Stimulated activated CD8-positive, alpha-beta memory T cell treated with anti-CD3 and anti-CD28 coated beads, Interleukin-15, amount 100 ng/mL, for 1 hour (primary cell): ENCODE data around the gene MICALL2.
"Not testable (repeated sequence)": the region's sequence is repeated elsewhere in the genome, so short reads cannot be mapped to it uniquely, and the experiment has no call there.

ENCODE experiments used
- DNase-seq: peaks from one replicate; pipeline ENCODE4 v3.0.0-alpha.2; 2020; ENCODE audit warnings: low read depth

MICALL2 gene

DNA sequence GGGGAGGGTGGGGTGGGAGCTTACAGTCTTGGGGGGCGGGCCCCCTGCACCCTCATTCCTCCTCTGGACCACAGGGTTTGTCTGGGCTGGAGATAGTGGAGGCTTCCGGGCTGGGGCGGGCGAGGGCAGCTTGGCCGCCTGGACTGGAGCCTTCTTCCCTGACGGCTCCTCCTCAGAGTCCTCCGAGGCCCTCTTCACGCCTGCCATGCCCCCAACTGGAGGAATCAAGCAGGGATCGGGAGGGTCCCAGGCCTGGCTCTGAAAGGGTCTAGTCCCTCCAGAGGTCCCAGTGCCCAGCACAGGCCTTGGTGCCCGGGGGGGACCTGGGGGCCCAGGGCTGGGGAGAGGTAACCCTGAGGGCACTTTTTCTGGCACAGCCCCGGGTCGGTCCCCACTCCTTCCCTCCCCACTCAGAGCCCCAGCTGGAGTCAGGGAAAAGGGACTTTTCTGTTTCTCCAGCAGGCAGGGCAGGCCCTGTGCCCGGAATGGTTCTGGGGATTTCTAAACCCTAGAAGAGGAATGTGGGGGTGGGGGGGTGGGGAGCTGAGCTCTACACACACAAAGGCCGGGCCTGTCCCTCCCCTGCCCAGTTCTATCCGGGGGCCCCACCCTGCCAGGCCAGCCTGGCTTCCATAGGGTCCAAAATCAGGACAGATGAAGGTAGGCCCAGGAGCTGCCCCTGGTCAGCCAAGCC is 11.6 kb downstream of the MICALL2 start:
- no peak for DNase-seq

DNA sequence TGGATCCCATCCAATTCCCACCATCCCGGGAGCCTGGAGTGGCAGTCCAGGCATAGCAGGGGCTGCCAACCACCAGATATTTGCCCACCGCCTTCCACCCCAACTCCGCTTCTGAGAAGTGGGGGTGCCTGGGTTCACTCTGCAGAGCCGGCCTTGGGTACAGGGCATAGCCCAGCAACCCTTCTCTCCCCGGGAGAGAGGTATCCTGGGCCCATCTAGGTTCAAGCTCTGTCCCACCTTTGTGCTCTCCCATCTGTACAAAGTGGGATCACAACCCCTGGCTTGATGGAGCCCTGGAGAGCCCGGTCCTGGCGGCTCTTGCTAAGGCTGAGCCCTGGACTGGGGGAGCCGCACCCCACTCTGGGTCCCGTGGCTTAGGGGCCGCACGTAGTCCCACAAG is 12.2 kb downstream of the MICALL2 start:
- no peak for DNase-seq

DNA sequence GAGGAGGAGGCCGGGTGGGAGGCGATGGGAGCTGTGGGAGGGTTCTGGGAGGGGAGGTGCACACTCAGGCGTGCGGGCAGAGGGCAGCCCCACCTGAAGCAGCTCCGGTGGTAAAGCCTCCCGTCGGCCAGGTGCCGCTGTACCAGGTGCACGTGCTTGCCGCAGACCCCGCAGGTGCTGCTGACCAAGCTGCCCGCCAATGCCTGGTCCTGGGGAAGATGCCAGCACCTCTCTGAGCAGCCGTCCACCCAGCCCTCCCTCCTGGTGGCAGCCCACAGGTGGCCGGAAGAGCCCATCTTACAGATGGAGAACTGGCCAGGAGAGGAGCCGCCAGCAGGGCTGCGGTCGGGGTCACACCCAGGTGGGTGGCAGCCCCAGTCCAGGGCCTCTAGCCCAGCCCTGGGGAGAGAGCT is 12.6 kb downstream of the MICALL2 start:
- DNase-seq, result no peak

DNA sequence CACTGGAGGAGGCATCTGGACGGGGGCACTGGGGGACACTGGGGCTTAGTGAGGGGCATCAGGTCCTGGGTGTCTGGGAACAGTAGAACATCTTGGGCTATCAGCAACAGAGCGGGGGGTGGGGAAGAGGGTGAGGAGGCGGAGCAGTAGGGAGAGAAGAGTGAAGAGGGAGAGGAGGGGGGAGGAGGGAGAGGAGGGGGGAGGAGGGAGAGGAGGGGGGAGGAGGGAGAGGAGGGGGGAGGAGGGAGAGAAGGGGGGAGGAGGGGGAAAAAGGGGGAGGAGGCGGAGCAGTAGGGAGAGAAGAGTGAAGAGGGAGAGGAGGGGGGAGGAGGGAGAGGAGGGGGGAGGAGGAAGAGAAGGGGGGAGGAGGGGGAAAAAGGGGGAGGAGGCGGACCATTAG is 13.2 kb downstream of the MICALL2 start:
- DNase-seq, result not testable (repeated sequence)

DNA sequence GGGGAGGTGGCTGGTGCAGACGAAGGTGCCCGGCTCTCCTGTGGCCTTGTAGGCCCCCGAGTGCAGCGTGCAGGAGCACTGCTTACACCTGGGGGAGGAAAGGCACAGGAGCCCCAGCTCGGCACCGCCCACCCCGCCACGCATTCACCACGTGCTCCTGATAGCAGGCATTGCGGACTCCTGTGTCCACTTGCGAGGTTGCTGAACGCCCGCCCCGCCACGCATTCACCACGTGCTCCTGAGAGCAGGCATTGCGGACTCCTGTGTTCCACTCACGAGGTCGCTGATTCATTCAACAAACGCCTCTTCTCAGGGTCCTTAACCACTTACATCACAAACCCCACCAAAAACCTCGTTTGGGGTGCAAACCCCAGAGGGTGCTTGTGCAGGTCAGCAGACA is 13.9 kb downstream of the MICALL2 start:
- no peak for DNase-seq

DNA sequence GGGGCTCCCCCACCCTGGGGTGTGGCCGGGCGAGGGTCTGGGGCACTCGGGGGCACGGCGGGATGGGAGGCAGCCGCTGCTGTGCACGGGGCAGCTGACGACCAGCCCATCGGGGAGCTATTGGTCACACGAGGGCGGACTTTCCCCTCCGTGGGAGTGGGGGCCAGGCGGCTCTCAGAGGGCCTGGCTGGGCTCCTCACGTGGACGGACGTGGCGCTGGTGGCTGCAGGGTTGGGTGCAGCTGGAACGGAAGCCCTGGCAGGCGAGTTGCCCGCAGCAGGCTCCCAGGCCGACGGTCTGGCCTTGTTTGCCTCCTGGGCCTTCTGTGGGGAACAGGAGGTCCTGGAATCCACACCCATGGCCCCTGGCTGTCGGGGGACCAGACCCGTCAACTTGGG is 14.3 kb downstream of the MICALL2 start:
- no peak for DNase-seq

DNA sequence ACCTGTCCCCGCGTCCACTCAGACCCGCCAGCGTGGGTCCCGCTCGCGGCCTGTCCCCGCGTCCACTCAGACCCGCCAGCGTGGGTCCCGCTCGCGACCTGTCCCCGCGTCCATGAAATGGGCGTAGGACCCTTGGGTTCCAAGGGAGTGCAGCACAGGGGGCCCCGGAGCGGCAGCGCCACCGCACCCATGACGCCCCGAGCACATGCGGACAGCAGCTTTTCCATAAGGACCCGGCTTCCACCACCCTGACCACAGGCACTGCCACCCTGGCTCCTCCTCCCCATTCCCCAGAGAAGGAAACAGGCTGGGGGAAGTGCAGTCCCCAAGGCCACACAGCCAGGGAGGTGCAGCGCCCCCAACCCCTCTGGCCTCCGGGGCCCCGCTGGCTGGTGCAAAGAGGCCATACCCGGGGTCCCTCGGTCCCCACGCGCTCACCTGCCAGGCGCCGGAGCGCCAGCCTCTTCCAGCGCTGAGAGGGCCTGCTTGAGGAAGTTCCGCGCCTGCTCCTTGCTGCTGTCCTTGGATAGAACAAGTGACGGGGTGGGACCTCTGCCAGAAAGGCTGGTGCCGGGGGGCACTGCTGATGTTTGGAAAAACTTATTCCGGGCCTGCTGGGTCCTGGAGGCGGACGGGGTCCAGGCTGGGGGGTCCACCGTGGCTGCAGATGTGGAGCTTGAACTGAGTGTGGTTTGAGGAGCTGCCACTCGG is 14.9 kb downstream of the MICALL2 start:
- no peak for DNase-seq

DNA sequence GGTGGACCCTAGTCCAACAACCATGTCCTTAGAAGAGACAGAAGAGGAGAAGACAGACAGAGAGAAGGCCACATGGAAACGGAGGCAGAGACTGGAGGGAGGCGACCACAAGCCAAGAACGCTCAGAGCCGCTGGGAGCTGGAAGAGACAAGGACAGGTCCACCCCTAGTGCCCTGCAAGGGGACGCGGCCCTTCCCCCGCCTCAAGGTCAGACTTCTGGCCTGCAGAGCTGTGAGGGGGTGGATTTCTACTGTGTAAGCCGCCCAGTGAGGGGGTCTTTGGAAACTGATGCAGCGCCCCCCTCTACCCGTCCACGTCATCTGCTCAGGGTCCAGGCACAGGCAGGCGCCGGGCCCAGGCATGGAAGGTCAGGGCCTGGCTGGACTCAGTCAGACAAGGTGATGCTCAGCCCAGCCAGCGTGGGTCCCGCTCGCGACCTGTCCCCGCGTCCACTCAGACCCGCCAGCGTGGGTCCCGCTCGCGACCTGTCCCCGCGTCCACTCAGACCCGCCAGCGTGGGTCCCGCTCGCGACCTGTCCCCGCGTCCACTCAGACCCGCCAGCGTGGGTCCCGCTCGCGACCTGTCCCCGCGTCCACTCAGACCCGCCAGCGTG is 15.6 kb downstream of the MICALL2 start:
- not testable (repeated sequence) for DNase-seq

DNA sequence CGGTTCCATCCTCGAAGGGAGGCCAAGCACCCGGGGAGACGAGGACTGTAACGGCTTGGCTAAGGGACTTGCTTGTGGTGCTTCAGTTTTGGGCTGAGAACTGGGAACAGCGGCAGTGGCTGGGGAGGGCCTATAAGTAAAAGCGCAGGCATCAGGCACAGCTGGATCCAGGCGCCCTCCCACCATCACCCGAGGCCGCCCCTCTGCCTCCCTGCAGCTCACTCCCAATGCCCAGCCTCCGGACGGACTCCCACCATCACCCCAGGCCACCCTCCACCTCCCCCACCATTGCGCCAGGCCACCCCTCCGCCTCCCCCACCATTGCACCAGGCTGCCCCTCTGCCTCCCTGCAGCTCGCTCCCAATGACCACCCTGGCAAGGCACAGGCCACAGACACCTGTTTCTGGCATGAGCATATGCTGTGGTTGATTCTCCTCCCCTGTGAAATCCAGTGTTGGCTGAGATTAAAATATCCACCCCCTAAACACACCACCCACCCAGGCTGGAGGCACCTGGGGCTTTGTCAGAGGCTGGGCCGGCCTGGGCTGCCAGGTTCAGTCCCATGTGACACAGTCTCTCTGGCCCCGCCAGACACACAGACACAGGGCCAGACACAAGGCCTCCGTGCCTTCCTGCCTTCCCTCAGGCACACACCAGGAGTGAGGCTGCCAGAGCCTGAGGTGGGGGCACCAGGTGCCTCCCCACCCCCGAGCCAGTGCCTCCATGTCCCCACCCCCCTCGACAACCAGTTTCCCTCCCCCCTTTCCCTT is 16.7 kb downstream of the MICALL2 start:
- DNase-seq, result no peak

DNA sequence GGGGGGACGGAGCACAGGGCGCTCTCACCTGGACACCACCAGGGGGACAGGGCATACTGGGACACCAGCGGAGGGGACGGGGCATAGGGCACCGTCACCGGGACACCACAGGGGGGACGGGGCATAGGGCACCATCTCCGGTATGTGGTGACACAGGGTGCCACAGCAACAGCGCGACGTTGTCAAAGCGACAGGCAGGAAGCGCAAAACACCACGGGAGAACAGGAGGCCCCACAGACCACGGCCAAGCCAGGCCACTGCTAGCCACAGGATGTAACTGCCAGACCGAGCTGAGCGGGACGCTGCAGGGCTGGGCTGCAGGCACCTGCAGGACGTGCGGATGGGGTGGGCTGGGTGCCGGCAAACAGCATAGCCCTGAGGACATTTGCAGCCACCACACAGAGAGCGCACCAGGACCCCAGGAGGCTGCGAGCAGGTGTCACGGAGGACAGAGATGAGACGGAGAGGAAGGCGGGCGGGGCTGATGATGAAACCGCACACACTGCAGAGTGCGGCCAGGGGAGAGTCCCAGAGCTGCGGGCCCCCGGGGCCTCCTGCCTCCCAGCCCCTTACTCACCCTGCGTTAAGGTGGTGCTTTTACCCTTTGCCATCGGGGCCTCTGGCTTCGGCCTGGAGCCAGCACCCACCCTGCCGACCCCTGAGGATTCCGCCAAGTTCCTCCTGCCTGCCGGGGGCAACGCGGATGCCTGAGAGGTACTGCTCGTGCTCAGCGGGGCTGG is 17.5 kb downstream of the MICALL2 start:
- DNase-seq, result no peak

DNA sequence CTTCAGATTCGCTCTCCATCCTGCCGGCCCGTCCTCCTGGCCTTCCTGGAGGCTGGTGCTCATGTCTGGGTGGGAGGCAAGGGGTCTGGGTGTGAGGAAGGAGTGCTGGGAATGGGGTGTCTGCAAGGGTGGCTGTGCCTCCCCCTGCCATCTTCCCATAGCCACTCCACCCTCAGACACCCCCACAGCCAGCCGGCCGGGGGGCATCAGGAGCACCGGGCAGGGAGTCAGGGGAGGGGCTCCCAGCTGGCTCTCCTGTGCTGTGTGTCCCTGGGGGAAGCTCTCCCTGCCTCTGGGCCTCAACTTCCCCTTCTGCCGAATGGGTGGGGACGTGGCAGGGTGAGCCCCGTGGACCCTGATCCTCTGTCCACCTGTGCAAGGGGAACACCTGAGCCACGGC is 18.6 kb downstream of the MICALL2 start:
- DNase-seq, result no peak

DNA sequence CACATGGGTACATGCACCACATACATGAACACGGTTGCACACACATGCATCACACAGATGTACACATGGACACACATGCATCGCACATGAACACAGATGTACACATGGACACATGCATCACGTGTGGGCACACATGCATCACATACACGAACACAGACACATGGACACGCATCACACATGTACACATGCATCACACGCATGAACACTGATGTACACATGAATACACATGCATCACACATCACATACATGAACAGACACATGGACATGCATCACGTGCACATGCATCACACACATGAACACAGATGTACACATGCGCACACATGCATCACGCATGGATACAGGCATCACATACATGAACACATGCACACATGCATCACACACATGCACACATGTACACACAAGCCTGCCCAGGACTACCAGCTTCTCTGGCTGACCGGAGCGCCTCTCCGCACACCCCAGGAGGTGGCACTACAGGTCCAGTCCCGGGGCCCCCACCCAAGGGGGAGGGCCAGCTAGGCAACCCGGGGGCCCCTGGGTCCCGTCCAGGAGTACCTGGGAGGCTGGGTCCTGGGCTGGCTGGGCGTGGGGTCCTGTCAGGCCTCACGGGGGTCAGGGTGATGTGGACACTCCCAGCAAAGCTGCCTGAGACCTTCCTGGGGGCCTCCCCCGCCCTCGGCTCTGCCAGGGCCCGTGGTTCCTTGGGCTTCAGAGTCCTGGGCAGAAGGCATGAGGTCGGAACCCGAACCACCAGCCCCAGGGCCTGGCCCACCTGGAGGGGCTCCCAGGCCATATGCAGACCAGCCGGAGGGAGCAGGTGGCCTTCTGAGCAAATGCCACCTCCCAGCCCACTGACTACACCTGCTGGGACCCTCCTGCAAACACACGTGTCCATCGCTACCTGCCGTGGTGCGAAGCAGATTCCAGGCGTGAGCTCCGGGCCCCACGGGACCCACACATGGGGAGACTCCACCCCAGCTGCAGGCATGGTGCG is 19.6 kb downstream of the MICALL2 start:
- no peak for DNase-seq

DNA sequence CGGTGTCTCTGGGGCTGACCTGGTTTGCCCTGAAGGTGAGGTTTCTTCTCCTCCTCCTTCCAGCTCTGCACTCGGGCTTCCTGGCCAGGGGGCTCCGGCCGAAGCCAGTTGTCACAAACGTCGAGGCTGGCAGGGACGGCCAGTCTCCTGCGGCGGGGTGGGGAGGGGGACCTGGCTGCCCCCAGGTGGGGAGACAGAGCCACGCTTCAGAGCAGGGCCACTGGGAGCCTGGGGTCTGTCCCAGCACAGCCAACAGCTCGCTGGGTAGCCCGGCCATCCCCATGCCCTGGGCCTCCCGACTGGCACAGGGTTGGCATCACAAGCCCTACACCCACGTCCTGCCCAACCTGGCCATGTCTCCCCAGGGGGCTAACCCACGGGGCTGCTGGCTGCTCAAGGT is 20.4 kb downstream of the MICALL2 start:
- no peak for DNase-seq

DNA sequence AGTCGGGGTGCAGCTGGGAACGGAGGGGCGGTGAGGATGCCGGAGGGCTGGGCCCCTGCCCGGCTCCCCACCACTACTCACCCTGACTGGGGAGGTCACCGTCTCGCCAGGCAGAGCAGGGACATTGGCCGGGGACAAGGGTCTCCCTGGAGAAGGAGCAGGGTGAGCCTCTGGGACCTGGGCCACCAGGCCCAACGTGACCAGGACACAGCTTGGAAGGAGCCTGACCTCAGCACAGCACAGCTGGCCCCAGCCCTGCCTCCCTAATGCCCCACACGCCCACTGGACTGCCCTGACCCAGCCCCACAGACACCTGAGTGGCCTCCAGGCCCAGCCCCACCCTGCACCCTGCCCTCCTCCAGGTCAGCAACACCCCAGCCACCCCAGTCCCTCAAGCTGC is 21.1 kb downstream of the MICALL2 start:
- no peak for DNase-seq

DNA sequence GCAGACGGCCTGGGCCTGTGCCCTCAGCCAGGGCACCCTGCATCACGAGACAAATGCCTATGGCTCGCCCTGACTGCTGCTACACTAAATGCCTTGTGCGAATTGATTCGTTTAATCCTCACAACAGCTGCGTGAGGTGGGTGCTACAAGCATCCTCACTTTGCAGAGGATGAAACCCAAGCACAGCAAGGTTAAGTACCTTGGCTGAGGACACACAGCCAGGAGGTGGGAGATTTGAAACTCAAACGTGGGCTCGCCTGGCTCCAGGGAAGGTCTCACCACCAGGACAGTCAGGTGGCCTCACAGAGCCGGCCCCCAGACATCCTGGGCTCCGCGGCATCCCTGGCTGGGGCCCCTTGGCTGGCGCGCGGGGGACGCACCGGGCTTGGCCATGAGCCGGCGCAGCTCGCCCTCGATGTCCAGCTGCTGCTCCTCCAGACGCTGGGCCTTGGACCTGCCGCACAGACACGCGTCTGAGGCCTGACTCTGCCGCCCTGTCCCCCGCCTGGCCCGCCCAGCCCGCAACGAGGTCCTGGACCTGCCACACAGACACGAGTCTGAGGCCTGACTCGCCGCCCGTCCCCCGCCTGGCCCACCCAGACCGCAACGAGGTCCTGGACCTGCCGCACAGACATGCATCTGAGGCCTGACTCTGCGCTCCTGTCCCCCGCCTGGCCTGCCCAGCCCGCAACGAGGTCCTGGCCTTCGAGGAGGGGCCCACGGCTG is 22.0 kb downstream of the MICALL2 start:
- no peak for DNase-seq

DNA sequence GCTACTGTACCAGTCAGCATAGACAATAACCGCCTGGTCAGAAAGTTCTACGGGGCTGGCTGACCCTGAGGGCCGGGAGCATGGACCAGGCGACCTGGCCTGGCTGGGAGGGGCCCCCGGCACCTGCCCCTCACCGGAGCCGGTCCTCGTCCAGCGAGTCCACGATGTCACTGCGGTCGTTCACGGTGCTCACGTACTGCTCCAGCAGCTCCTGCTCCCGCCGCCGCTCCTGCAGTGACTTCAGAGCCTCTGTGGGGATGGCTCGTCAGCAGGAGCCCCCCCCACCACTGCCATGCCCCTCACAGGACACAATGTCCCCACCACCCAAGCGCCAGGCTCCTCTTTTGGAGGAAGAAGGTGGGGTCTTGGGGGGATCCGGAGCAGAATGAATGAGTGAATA is 22.7 kb downstream of the MICALL2 start:
- no peak for DNase-seq

DNA sequence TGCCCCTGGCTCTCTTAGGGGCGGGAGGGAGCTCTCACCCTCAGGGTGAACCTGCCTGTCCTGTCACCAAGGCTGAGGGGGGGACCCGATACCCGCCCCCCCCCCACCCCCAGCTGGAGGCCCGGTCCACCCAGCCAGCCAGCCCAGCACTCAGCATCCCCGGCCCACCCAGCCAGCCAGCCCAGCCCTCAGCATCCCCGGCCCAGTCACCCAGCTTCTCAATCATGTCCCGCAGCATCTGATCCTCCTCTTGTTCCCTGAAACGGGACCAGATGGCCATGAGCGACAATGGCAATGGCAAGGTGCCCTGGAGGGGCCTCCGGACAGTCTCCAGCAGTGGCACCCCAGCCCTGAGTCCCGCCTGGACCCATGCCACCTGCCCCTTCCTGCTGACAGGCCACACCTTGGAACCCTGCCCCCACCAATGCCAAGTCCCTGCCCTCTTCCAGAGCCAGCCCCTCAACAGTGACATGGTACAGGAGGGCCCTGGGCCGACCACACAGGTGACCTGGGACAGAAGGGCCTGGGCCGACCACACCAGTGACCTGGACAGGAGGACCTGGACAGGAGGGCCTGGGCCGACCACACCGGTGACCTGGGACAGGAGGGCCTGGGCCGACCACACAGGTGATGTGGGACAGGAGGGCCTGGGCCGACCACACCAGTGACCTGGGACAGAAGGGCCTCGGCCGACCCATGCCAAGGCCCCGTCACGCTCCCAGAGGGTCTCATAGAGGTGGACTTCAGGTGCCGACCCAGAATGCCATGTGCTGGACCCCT is 24.2 kb downstream of the MICALL2 start:
- no peak for DNase-seq

DNA sequence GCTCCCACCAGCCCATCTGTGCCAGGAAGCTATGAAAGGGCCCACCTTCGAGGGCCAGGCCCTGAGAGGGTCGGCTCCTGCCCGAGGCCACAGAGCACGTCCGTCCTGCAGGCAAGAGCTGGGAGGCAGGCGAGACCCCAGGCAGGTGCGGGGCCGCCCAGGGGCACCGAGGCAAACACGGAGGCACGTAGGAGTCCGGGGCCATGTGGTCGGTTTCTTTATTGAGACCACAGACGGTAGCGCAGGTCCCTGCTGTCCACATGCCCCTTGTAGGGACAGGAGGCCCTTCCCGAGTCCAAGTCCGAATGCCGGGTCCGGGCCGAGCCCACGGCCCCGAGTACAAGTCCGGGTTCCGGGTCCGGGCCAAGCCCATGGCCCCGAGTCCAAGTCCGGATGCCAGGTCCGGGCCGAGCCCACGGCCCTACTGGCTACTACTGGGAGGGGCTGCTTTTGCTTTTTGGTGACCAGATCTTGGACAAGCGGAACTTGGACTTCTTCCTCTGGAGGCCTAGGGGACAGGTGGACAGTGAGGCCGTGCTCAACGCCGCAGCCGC is 25.0 kb downstream of the MICALL2 start:
- no peak for DNase-seq
